SK-MEL-5 (cell line): ENCODE measurements around the gene GPHB5. TPM values are rescaled to one million over a fixed set of nuclear protein-coding genes. Genes with fewer than 3 reads are reported as not detected.

Experiments used
- DNase-seq: peaks from one replicate; pipeline ENCODE4 v3.0.0-alpha.2; 2016; ENCODE audit warnings: low read depth, low spot score
- in situ Hi-C: cut with HindIII; loops from 2 replicates; pipeline ENCODE4 v1.10.0; 2016; ENCODE audit warnings: low sequenced_read_pairs, high pct_unique_total_duplicates, low pct_unique_long_range_greater_than_20kb
- total RNA-seq: library from RNA; depleted of rRNA; stranded (reverse); fragments of >200 nt; shearing (Covaris generic); gene quantifications from 2 replicates; pipeline ENCODE4 v1.2.3, GENCODE V29; 2014; rRNA removed

The GPHB5 gene
- total RNA-seq, 1 experiment from 2014 or later: not detected

- DNase-seq: peak; percentile 2
- in situ Hi-C loops: no loop called here
Observed at GRCh38 chr14:63273717-63274655, 44.7 kb downstream of the GPHB5 start.

- no peak for DNase-seq
- in situ Hi-C loops: no loop called here
Observed at GRCh38 chr14:63273129-63273528, 45.6 kb downstream of the GPHB5 start.

- DNase-seq: no peak
- in situ Hi-C loops: no loop called here
Observed at GRCh38 chr14:63269561-63270225, 49.0 kb downstream of the GPHB5 start.

GRCh38 chr14:63268771-63269170 lies 50.0 kb downstream of the GPHB5 start:
- in situ Hi-C loops: no loop called here
- no peak for DNase-seq

GRCh38 chr14:63267171-63267570 lies 51.6 kb downstream of the GPHB5 start:
- in situ Hi-C loops: no loop called here
- DNase-seq: no peak

- in situ Hi-C loops: no loop called here
- no peak for DNase-seq
Observed at GRCh38 chr14:63266106-63266505, 52.6 kb downstream of the GPHB5 start.

Other genes with a start within 250 kb of the GPHB5 start
- 3.0 and 7.3 TPM in 2 replicates for gene RHOJ, start 114.5 kb downstream of the GPHB5 start, total RNA-seq
- gene PPP2R5E, start 224.4 kb upstream of the GPHB5 start, total RNA-seq: 13.3 and 14.4 TPM in 2 replicates